ENCODE results near the gene C17orf107.

DNA sequence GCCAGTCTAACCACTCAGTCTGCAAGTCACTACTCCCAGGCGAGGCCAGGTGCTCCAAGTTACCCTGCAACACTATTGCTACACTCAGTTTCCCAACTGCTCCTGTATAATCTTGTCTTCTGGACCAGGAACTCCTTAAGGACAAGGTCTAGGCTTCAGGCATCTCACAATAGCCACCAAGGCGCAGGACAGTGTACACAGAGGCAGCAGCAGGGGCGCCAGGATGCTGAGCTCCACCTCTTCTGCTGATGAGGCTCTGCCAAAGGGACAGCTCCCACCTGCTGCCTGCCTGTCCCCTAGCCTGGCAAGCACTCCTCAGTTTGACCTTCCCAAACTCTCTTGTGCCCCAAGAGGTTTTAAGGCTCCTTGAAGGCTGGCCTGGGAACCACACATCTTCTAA, 37.1 kb downstream of the C17orf107 start:
- TF ChIP-seq, protein P1, sequence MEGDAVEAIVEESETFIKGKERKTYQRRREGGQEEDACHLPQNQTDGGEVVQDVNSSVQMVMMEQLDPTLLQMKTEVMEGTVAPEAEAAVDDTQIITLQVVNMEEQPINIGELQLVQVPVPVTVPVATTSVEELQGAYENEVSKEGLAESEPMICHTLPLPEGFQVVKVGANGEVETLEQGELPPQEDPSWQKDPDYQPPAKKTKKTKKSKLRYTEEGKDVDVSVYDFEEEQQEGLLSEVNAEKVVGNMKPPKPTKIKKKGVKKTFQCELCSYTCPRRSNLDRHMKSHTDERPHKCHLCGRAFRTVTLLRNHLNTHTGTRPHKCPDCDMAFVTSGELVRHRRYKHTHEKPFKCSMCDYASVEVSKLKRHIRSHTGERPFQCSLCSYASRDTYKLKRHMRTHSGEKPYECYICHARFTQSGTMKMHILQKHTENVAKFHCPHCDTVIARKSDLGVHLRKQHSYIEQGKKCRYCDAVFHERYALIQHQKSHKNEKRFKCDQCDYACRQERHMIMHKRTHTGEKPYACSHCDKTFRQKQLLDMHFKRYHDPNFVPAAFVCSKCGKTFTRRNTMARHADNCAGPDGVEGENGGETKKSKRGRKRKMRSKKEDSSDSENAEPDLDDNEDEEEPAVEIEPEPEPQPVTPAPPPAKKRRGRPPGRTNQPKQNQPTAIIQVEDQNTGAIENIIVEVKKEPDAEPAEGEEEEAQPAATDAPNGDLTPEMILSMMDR (IDR thresholded peaks at IDR 0.05; ENCODE audit: poor library complexity), result no peak
- no peak for TF ChIP-seq EZH2 (IDR thresholded peaks at IDR 0.05; ENCODE audit: borderline replicate concordance)

Measured in hepatocyte (in vitro differentiated cells).